Keratinocyte (primary cell): ENCODE results near the gene RAP1GAP2. TPM values are rescaled to one million over a fixed set of nuclear protein-coding genes. Genes with fewer than 3 reads are reported as not detected.

Experiments used
- DNase-seq: peaks from one replicate; pipeline ENCODE4 v3.0.0-alpha.2; 2011; ENCODE audit warnings: low read depth, missing footprints, low spot score
- FAIRE-seq: peaks from 2 replicates; lab custom pipeline; 2011; peaks lifted over from hg19 to GRCh38; lab: Jason Lieb, UNC
- H2AFZ ChIP-seq: 2 replicates; pipeline ENCODE4 v1.6.0; 2012; ENCODE audit warnings: low read length, control low read depth, inconsistent platforms; ENCODE audit not compliant: control insufficient read depth
- H3K27ac ChIP-seq: 2 replicates; pipeline ENCODE4 v1.5.1; 2011; ENCODE audit warnings: low read length; ENCODE audit not compliant: control insufficient read depth, insufficient read depth
- H3K27me3 ChIP-seq: 3 replicates; pipeline ENCODE4 v1.6.0; 2011; ENCODE audit warnings: low read length; ENCODE audit not compliant: control insufficient read depth, insufficient read depth; ENCODE audit errors: extremely low read depth
- H3K36me3 ChIP-seq, 2 experiments: 2 replicates in 1 of 2; 3 replicates in 1 of 2; pipeline ENCODE4 v1.5.1; 2011; ENCODE audit warnings: low read length in 2 of 2, mild to moderate bottlenecking in 1 of 2; ENCODE audit not compliant: control insufficient read depth in 2 of 2, insufficient read depth in 2 of 2; ENCODE audit errors: extremely low read depth in 1 of 2
- H3K4me1 ChIP-seq: 3 replicates; pipeline ENCODE4 v1.5.1; 2011; ENCODE audit warnings: low read length; ENCODE audit not compliant: control insufficient read depth, insufficient read depth; ENCODE audit errors: extremely low read depth
- H3K4me2 ChIP-seq: 3 replicates; pipeline ENCODE4 v1.6.0; 2011; ENCODE audit warnings: low read depth, low read length; ENCODE audit not compliant: control insufficient read depth, insufficient read depth; ENCODE audit errors: extremely low read depth
- H3K4me3 ChIP-seq, 3 experiments: fragments of 200-600 bp in 1 of 3; sonication (generic) in 1 of 3; 2 replicates in 2 of 3; 3 replicates in 1 of 3; pipeline ENCODE4 v1.5.1; 2011 to 2016; ENCODE audit warnings: low read length in 3 of 3, mild to moderate bottlenecking in 3 of 3, control low read depth in 2 of 3, inconsistent platforms in 1 of 3, low read depth in 1 of 3, mixed read lengths in 1 of 3, mixed run types in 1 of 3, moderate library complexity in 1 of 3; ENCODE audit not compliant: control insufficient read depth in 2 of 3, insufficient read depth in 2 of 3; ENCODE audit errors: extremely low read depth in 1 of 3
- H3K79me2 ChIP-seq: 2 replicates; pipeline ENCODE4 v1.6.0; 2012; ENCODE audit warnings: low read length; ENCODE audit not compliant: control insufficient read depth, insufficient read depth
- H3K9ac ChIP-seq: 3 replicates; pipeline ENCODE4 v1.6.0; 2011; ENCODE audit warnings: low read length; ENCODE audit not compliant: control insufficient read depth, insufficient read depth; ENCODE audit errors: extremely low read depth
- H3K9me1 ChIP-seq: 3 replicates; pipeline ENCODE4 v1.6.0; 2011; ENCODE audit warnings: low read length; ENCODE audit not compliant: control insufficient read depth, insufficient read depth; ENCODE audit errors: extremely low read depth
- H3K9me3 ChIP-seq: 2 replicates; pipeline ENCODE4 v1.5.1; 2012; ENCODE audit warnings: low read depth, low read length; ENCODE audit not compliant: control insufficient read depth
- H4K20me1 ChIP-seq: 3 replicates; pipeline ENCODE4 v1.6.0; 2011; ENCODE audit warnings: low read length; ENCODE audit not compliant: control insufficient read depth, insufficient read depth; ENCODE audit errors: extremely low read depth
- CTCF ChIP-seq, 3 experiments: IDR thresholded peaks in 1 of 3; conservative IDR thresholded peaks in 1 of 3; optimal IDR thresholded peaks in 1 of 3; 2 replicates in 2 of 3; 3 replicates in 1 of 3; pipeline versions ENCODE3 to v1.5.1; 2011; ENCODE audit warnings: low read length in 3 of 3, mild to moderate bottlenecking in 3 of 3, moderate library complexity in 2 of 3, control low read depth in 1 of 3, inconsistent platforms in 1 of 3; ENCODE audit not compliant: insufficient read depth in 2 of 3; ENCODE audit errors: extremely low read depth in 1 of 3
- EZH2 ChIP-seq: IDR thresholded peaks from one replicate; pipeline ENCODE4 v1.6.1; 2012; ENCODE audit warnings: inconsistent platforms, mild to moderate bottlenecking, low read length, moderate library complexity
- dilution Hi-C: fragments of 300-500 bp; cut with MboI; formaldehyde crosslinking; loops from one replicate; pipeline ENCODE4 v1.7.0; 2020; ENCODE audit warnings: low sequenced_read_pairs; ENCODE audit not compliant: extremely low pct_ligation_motif_present
- polyA plus RNA-seq, 5 experiments: library from polyadenylated mRNA; depleted of rRNA in 3 of 5; stranded (reverse) in 3 of 5; stranded (forward) in 1 of 5; unstranded in 1 of 5; fragments of >200 nt; gene quantifications; 1 replicate in 1 of 5; 2 replicates in 3 of 5; 3 replicates in 1 of 5; pipeline versions ENCODE4 v1.2.1 to v1.2.3, GENCODE V29; 2011 to 2012; ENCODE audit warnings: missing spikeins in 2 of 5, low read depth in 1 of 5, low replicate concordance in 1 of 5

RAP1GAP2 gene
- polyA plus RNA-seq, 1 donor (not counting 4 experiments of a cell fraction or from before 2014, with no cell fraction given) = 13.6 TPM

- Histone ChIP-seq H3K4me1 (peaks cover 12% of the 10 kb centered on the region), H3K9me1 (no peaks in the 10 kb centered on the region), H3K27ac (no peak overlapping the region), H3K4me2 (no peak overlapping the region), H3K4me3 (no peak overlapping the region), H2AFZ (no peak overlapping the region), H4K20me1 (no peaks in the 10 kb centered on the region), H3K27me3 (no peaks in the 10 kb centered on the region), H3K9me3 (peaks cover 5% of the 10 kb centered on the region), H3K36me3 (no peaks in the 10 kb centered on the region), H3K9ac (no peak overlapping the region), H3K79me2 (no peaks in the 10 kb centered on the region)
- no peak for TF ChIP-seq CTCF (optimal IDR thresholded peaks at IDR 0.05 in 1 of 3, IDR thresholded peaks at IDR 0.05 in 1 of 3, conservative IDR thresholded peaks at IDR 0.05 in 1 of 3; ENCODE audit: extremely low read depth in 1 of 3, insufficient read depth in 2 of 3, low read length in 3 of 3)
- TF ChIP-seq EZH2 = no peak
- DNase-seq (no peak), FAIRE-seq (no peak)
- dilution Hi-C loops = no loop called here
These were observed 250.5 kb downstream of the RAP1GAP2 start for GRCh38 chr17:3046753-3047152.

GRCh38 chr17:3048727-3049471, 252.7 kb downstream of the RAP1GAP2 start:
- peak overlapping the region; percentile 68 for H3K27ac ChIP-seq
- H3K79me2 ChIP-seq = no peaks in the 10 kb centered on the region
- dilution Hi-C loops = no loop called here
- DNase-seq (peak; percentile 92), FAIRE-seq (peak; percentile 56)
- peaks cover 3% of the 10 kb centered on the region for H3K9me3 ChIP-seq
- H2AFZ ChIP-seq = peak overlapping the region; percentile 100
- H3K4me2 ChIP-seq = peak overlapping the region; percentile 96
- no peaks in the 10 kb centered on the region for H3K36me3 ChIP-seq
- H3K27me3 ChIP-seq = no peaks in the 10 kb centered on the region
- no peaks in the 10 kb centered on the region for H3K9me1 ChIP-seq
- H3K4me3 ChIP-seq = peak overlapping the region; percentile 70 to 95 (median 92)
- peak overlapping the region; percentile 72 for H3K9ac ChIP-seq
- TF ChIP-seq EZH2 = no peak
- TF ChIP-seq CTCF (optimal IDR thresholded peaks at IDR 0.05 in 1 of 3, IDR thresholded peaks at IDR 0.05 in 1 of 3, conservative IDR thresholded peaks at IDR 0.05 in 1 of 3; ENCODE audit: extremely low read depth in 1 of 3, insufficient read depth in 2 of 3, low read length in 3 of 3) = peak; percentile 73 to 93 (median 87)
- H3K4me1 ChIP-seq = peaks cover 12% of the 10 kb centered on the region
- H4K20me1 ChIP-seq = no peaks in the 10 kb centered on the region
